GM12875 (cell line): ENCODE measurements around the gene MLN.

Source experiments
- H3K4me3 ChIP-seq: one replicate; pipeline ENCODE4 v1.5.1; 2011; ENCODE audit warnings: low read depth, low read length, control low read depth
- TF ChIP-seq, protein P1 (sequence below): IDR thresholded peaks from 2 replicates; pipeline ENCODE4 v1.5.1; 2011; ENCODE audit warnings: low read depth, mild to moderate bottlenecking, control low read depth, inconsistent platforms, low read length, moderate library complexity, borderline replicate concordance; ENCODE audit not compliant: insufficient read depth

The MLN gene

DNA sequence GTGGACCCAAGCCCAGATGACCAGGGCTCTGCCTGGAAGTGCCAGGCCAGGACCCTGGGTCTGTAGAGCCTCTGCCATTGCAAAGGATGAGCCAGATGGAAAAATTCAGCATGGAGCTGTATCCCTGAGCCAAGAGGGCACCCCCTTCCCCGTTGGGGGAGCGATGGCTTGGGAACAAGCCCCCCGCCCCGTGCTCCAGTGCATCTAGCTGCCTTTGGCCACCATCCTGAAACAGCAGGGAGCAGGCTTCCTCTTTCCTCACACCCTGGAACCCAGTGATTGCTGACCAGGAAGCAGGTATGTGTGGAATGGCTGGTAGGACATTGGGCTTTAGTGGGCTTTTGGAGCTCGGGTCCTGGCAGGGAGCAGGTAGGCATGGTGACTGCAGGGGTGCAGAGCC lies 2.2 kb downstream of the MLN start:
- H3K4me3 ChIP-seq = no peak overlapping the region
- TF ChIP-seq, protein P1, sequence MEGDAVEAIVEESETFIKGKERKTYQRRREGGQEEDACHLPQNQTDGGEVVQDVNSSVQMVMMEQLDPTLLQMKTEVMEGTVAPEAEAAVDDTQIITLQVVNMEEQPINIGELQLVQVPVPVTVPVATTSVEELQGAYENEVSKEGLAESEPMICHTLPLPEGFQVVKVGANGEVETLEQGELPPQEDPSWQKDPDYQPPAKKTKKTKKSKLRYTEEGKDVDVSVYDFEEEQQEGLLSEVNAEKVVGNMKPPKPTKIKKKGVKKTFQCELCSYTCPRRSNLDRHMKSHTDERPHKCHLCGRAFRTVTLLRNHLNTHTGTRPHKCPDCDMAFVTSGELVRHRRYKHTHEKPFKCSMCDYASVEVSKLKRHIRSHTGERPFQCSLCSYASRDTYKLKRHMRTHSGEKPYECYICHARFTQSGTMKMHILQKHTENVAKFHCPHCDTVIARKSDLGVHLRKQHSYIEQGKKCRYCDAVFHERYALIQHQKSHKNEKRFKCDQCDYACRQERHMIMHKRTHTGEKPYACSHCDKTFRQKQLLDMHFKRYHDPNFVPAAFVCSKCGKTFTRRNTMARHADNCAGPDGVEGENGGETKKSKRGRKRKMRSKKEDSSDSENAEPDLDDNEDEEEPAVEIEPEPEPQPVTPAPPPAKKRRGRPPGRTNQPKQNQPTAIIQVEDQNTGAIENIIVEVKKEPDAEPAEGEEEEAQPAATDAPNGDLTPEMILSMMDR = no peak

DNA sequence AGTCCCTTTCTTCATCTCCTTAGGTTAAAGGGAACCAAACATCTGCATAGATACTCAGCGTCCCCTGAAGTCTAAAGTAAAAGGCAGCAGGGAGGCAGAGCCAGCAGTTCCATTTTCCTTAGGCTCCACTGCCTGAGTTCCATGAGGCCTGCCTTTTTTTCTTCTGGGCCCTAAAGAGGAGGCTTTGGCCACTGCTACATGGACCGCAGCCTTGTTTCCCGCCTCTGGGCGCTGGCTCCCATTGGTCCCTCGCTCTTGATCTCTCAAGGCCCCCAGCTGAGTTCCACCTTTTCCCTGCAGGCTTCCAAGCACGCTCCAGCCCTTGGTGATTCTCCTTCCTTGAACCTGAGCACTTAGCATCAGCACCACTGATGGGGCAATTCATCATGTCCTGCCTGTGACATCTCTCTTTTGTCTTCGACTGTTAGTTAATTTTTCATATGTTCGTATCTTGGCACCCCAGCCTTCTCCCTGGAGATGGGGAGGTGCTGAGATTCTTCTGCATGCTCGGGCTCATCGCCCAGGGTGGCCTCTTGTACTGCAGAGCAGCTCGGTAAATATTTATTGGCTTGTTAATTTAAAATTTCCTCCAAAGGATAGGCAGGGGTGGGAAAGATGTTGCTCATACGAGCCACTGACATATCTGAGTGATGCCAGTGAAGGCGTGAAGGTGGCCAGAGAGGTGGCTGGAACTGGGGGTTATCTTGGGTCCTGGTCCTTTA lies 3.4 kb downstream of the MLN start:
- TF ChIP-seq, protein P1 = no peak
- no peak overlapping the region for H3K4me3 ChIP-seq

DNA sequence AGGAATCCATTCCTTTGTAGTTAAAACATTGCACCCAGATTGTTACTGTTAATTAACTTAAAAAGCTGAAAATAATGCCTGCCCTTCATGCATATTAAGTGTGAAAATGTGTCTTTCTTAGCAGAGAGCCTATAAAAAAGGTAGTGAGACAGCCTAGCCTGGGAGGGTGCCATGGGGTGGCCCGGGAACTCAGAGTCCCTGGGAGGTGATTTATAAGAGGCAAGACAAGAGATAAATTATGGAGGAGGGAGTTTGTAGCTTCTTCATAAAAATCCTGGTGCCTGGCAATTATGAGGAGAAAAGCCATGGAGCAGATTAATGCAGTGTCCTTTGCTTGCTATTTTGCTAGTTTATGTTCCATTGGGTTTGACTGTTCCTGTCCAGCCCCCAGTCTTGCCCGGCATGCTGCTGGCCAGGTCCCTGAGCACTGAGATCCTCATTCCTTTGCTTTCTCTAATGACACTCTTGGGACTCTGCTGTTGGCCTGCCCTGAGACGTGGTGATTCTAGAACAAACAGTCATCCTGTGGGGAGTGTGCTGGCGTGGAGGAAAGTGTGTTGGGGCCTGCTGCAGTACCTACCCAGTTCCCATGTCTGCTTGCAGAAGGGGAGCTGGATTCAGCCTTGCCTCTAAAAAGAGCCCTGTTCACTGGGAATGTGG lies 4.2 kb downstream of the MLN start:
- TF ChIP-seq, protein P1 = no peak

DNA sequence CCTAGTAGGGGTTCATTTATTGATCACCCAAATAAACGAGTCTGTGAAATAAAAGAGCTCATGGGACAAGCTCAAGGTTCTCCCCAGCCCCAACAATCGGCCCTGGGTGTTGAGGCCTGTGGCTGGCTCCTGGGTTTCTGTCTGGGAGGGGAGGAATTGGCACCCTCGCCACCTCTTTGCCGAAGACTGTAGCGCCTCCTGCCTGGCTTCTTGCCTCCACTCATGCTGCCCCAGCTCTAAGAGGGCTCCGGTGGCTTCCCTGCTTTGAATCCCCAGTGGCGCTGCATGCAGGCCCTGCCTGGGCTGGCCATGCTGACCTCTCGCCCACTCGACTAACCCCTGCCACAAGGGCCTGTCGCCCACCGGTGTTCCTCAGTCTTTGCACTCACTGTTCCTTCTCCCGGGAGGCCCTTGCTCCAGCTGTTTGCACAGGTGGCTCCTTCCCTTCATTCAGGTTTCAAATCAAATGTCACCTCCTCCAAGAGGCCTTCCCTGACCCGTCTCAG lies 5.4 kb downstream of the MLN start:
- H3K4me3 ChIP-seq = no peak overlapping the region
- TF ChIP-seq, protein P1 = no peak

More for the DNA sequence above, 4.2 kb downstream of the MLN start:
- no peak overlapping the region for H3K4me3 ChIP-seq

DNA sequence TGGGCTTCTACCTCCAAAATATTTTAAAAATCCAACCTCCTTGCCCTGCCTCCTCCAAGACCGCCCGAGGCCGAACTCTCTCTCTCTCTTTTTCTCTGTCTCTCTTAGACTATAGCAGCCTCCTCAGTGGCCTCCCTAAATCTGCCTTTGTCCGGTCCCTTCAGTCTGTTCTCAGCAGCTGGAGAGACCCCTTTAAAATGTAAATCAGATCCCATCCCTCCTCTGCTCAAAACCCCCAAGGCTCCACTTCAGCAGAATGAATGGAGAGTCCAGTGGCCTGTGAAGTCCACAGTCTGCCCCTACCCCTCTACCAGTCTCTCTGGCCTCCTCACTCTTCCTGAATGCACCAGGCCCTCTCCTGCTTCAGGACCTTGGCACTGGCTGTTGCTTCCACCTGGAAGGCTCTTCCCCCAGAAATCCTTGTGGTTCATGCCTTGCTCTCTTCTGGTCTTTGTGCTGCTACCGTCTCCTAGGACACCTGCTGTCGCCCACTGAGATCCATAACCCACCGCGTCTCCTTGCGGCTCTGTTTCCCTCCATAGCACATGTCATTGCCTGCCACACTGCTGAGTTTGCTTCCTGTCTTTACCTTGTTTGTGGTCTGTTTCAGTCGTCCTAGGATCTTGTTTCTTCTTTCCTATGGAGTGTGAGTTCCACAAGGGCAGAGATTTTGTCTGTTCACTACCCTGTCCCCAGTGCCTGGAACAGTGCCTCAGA lies 6.0 kb downstream of the MLN start:
- no peak overlapping the region for H3K4me3 ChIP-seq
- TF ChIP-seq, protein P1 = no peak

DNA sequence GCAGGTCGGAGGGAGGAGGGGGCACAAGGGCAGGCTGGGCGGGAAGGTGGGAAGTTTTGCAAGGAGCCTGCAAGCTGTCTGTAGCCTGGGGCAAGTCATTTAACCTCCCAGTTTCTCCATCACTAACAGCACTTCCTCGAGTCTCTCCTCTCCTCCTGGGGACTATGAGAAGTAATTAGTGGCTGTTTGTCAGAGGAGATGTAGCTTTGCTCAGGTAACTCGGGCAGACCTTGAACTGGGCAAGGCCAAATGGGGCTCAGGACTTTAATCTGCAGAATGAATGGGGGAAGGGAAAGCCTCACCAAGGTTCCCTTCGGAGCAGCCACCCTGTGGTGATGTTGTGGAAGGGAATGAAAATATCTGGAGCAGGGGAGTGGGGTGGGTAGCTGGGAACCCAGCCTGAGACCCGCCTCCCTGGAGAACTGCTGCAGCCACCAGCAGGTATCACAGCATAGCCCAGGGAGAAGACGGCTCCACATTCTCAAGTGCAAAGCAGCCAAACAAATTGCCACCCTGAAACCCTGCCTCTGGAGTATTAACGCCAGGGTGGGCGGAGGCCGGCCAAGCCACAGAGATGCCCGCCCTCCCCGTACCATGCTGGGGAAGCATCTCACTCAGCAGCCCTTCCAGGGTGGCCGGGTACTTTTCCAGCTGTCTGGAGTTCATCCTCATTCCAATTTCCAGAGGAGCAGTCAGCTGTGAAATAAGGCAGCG lies 8.7 kb downstream of the MLN start:
- H3K4me3 ChIP-seq = no peak overlapping the region
- TF ChIP-seq, protein P1 = no peak
